Gastrocnemius medialis (tissue), 4 donors: ENCODE data around the gene NPR2. TPM values are rescaled to one million over a fixed set of nuclear protein-coding genes. Genes with fewer than 3 reads are reported as not detected.

Experiments
- ATAC-seq, 2 donors: fragments of 150-250 bp; one replicate each; pipeline ENCODE4 v1.9.1; 2016
- DNase-seq, 2 donors: peaks; one replicate each; pipeline ENCODE4 v3.0.0-alpha.2; 2019
- H3K27ac ChIP-seq, 4 donors: fragments of 200-600 bp; sonication (generic); 1 replicate in 1 of 4; 2 replicates in 3 of 4; pipeline ENCODE4 v1.5.1; 2016 to 2018; ENCODE audit warnings: mild to moderate bottlenecking in 2 of 4, moderate library complexity in 1 of 4
- H3K27me3 ChIP-seq, 3 donors: fragments of 200-600 bp; sonication (generic) in 2 of 3; 1 replicate in 1 of 3; 2 replicates in 2 of 3; pipeline versions ENCODE4 v1.5.1 to v1.6.0; 2016 to 2019; ENCODE audit warnings: mild to moderate bottlenecking in 1 of 3, moderate library complexity in 1 of 3
- H3K36me3 ChIP-seq, 2 donors: fragments of 200-600 bp; sonication (generic) in 1 of 2; one replicate each; pipeline ENCODE4 v1.5.1; 2017 to 2018
- H3K4me1 ChIP-seq, 2 donors: fragments of 200-600 bp; sonication (generic) in 1 of 2; one replicate each; pipeline ENCODE4 v1.5.1; 2016 to 2017; ENCODE audit warnings: mild to moderate bottlenecking in 2 of 2
- H3K4me3 ChIP-seq, 4 donors: fragments of 200-600 bp; sonication (generic) in 3 of 4; 1 replicate in 1 of 4; 2 replicates in 3 of 4; pipeline ENCODE4 v1.5.1; 2016 to 2019; ENCODE audit warnings: mild to moderate bottlenecking in 2 of 4
- H3K9me3 ChIP-seq, 3 donors: fragments of 200-600 bp; sonication (generic) in 2 of 3; 1 replicate in 1 of 3; 2 replicates in 2 of 3; pipeline ENCODE4 v1.5.1; 2016 to 2019
- POLR2A ChIP-seq, 2 donors: fragments of 450-650 bp; IDR thresholded peaks; one replicate each; pipeline ENCODE4 v1.6.1; 2017; ENCODE audit warnings: antibody characterized with exemption in 2 of 2, mild to moderate bottlenecking in 2 of 2, moderate library complexity in 2 of 2
- in situ Hi-C, 4 donors: fragments of 200-750 bp; cut with MboI; loops; one replicate each; pipeline versions ENCODE4 v1.15.0 to v1.8.0; 2017; ENCODE audit warnings: low sequenced_read_pairs in 4 of 4
- intact Hi-C: fragments of 100-400 bp; cut with DNase I; formaldehyde crosslinking; loops from one replicate; pipeline ENCODE4 v1.15.1; 2023; ENCODE audit warnings: low total_unique reads
- total RNA-seq, 4 donors: library from RNA; depleted of rRNA; stranded (reverse); fragments of >200 nt; gene quantifications; one replicate each; pipeline versions ENCODE4 v1.1.0 to v1.2.3, GENCODE V29; 2016
- TF ChIP-seq, protein P1 (sequence below), 5 experiments: fragments of 450-650 bp in 3 of 5; fragments of 200-600 bp in 2 of 5; sonication (generic) in 2 of 5; IDR thresholded peaks in 4 of 5; conservative IDR thresholded peaks in 1 of 5; 1 replicate in 4 of 5; 2 replicates in 1 of 5; pipeline ENCODE4 v1.5.1; 2016 to 2019; ENCODE audit warnings: antibody characterized with exemption in 5 of 5, mild to moderate bottlenecking in 3 of 5, moderate library complexity in 3 of 5

Gene NPR2
- total RNA-seq, 4 donors from 2014 or later, result 12.3 to 19.2 (median 16.3) TPM

DNA sequence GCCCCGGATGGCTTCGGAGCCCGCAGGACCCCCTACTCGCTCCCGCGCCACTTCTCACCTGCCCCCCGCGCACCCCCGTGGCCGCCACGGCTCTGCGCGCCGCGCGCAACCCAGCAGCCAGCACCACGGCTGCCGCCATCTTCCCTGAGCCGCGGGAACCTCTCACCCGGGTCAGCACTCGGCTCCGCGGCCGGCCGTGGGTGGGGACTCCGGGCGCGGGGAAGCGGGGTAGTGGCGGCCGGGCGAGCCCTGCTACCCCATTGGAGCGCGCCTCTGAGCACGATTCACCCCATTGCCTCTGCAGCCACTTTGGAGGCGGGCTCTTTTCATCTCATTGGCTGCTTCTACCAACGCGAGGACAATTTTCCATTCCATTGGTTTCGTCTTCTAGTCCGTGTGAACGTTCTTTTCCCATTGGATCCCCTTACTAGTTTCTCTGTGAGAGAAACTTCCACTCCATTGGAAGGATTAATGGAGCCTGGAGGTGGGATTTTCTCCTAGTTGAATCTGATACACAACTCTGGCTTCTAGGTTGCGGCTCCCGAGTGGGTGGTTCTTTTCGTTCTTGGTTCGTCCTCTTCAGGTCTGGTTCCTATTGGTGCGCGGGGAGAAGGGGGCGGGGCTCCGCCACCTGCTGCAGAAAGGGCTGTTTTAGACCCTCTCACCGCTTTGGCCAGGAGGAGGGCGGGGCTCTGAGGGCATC, 23.6 kb downstream of the NPR2 start, which contains the start of gene HINT2:
Gene HINT2 (minus strand): TSS at position 202 of the 703 bp plus-strand sequence. CDS start 63 bp downstream, at position 139.
- Histone ChIP-seq H3K27ac (peak within 1 kb of the TSS; percentile 95 to 98 (median 96)), H3K4me3 (peak within 1 kb of the TSS; percentile 78 to 93 (median 84)), H3K4me1 (peaks cover 30 to 34% of the 10 kb centered on the region in 2 donors), H3K9me3 (no peaks in the 10 kb centered on the region), H3K36me3 (peaks cover 0 to under 1% of the 10 kb centered on the region in 2 donors), H3K27me3 (no peaks in the 10 kb centered on the region)
- DNase-seq (peak; percentile 95 to 98), ATAC-seq (peak; percentile 87 to 95)
- TF ChIP-seq, protein P1, sequence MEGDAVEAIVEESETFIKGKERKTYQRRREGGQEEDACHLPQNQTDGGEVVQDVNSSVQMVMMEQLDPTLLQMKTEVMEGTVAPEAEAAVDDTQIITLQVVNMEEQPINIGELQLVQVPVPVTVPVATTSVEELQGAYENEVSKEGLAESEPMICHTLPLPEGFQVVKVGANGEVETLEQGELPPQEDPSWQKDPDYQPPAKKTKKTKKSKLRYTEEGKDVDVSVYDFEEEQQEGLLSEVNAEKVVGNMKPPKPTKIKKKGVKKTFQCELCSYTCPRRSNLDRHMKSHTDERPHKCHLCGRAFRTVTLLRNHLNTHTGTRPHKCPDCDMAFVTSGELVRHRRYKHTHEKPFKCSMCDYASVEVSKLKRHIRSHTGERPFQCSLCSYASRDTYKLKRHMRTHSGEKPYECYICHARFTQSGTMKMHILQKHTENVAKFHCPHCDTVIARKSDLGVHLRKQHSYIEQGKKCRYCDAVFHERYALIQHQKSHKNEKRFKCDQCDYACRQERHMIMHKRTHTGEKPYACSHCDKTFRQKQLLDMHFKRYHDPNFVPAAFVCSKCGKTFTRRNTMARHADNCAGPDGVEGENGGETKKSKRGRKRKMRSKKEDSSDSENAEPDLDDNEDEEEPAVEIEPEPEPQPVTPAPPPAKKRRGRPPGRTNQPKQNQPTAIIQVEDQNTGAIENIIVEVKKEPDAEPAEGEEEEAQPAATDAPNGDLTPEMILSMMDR (IDR thresholded peaks at IDR 0.05 in 4 of 5, conservative IDR thresholded peaks at IDR 0.05 in 1 of 5), result peak in 1 of 5 experiments; percentile 3
- TF ChIP-seq POLR2A (IDR thresholded peaks at IDR 0.05), result peak; percentile 92 to 94
- intact Hi-C loops, result loop anchor here (1.0 to 10.0 kb wide), 6 partner anchors 14 to 820 kb away; partner anchors contain the start of genes ATOSB, CCDC107, CREB3 and RMRP
- in situ Hi-C loops, result no loop called here

DNA sequence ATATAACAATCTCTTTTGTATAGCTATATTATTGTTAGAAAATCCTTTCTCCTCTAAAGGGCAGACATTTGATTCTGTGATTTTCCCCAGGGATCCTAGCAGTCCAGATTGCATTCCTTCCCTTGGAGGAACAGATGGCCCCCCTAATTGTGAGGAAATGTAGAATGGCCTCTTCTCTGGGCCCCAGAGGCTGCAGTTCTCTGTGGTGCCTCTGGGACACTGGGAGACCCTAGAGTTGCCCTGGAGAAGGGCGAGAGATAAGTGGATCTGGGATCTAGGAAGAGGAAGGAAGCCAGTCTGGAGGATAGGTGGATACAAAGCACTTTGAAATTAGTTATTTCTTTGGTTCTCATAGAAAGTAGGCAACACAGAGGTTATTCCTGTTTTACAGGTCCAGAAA, 25.3 kb downstream of the NPR2 start:
- DNase-seq, result no peak
- intact Hi-C loops, result loop anchor here (10.0 kb wide), 2 partner anchors 702 to 822 kb away; partner anchors contain the start of gene ATOSB
- ATAC-seq, result no peak
- no peak overlapping the region for H3K27ac ChIP-seq
- no peaks in the 10 kb centered on the region for H3K27me3 ChIP-seq
- H3K4me1 ChIP-seq, result peaks cover 20 to 24% of the 10 kb centered on the region in 2 donors
- H3K4me3 ChIP-seq, result no peak overlapping the region
- TF ChIP-seq, protein P1 (IDR thresholded peaks at IDR 0.05 in 4 of 5, conservative IDR thresholded peaks at IDR 0.05 in 1 of 5), result peak in 1 of 5 experiments; percentile 10
- no peak for TF ChIP-seq POLR2A (IDR thresholded peaks at IDR 0.05)
- no peaks in the 10 kb centered on the region for H3K36me3 ChIP-seq
- in situ Hi-C loops, result no loop called here
- H3K9me3 ChIP-seq, result no peaks in the 10 kb centered on the region

DNA sequence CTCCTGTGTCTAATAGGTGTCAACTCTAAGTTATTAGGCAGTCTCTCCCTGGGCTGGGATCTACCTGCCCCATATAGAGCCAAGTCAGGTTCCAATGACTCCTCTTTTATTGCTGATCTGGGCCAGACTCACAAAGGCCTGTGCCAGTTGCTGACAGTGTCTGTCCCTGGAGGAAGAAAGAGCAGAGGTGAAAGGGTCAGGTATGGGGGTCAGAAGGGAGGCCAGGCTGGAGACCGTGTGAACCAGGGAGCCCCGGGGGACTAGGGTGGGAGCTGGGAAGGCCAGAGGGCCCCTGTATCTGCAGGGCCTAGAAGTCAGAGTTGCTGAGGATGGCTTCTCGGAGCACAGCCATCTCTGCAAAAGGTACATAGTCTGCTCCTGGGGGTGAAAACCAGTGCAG, 26.9 kb downstream of the NPR2 start:
- in situ Hi-C loops, result no loop called here
- Histone ChIP-seq H3K4me1 (peaks cover 11 to 12% of the 10 kb centered on the region in 2 donors), H3K27ac (no peak overlapping the region), H3K36me3 (no peaks in the 10 kb centered on the region), H3K4me3 (no peak overlapping the region), H3K27me3 (no peaks in the 10 kb centered on the region), H3K9me3 (no peaks in the 10 kb centered on the region)
- DNase-seq, result no peak
- TF ChIP-seq POLR2A (IDR thresholded peaks at IDR 0.05), result no peak
- TF ChIP-seq, protein P1 (IDR thresholded peaks at IDR 0.05 in 4 of 5, conservative IDR thresholded peaks at IDR 0.05 in 1 of 5), result no peak
- intact Hi-C loops, result loop anchor here (10.0 kb wide), 2 partner anchors 704 to 824 kb away; partner anchors contain the start of gene ATOSB
- no peak for ATAC-seq

DNA sequence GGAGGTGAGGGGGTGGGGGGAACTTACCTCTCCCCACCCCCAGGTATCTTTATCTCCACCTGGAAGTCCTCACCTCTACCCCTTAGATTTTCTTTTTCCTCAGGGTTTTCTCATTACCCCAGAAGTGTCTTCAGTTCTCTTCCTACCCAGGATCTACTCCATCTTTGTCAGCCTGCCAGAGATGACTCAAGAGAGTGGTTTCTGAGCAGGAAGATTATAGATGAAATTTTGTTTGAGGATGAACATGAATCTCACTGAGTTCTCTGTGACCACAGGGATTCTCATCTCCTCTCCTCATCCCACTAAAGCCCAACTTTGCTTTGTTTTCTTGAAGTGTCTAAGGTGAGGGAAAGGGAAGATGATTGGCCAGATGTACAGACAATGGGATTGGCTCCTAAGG, 28.7 kb downstream of the NPR2 start:
- ATAC-seq (no peak), DNase-seq (no peak)
- TF ChIP-seq, protein P1 (IDR thresholded peaks at IDR 0.05 in 4 of 5, conservative IDR thresholded peaks at IDR 0.05 in 1 of 5), result no peak
- no peak for TF ChIP-seq POLR2A (IDR thresholded peaks at IDR 0.05)
- no peak overlapping the region for H3K4me3 ChIP-seq
- no peak overlapping the region for H3K27ac ChIP-seq
- H3K9me3 ChIP-seq, result no peaks in the 10 kb centered on the region
- H3K4me1 ChIP-seq, result no peaks in the 10 kb centered on the region
- in situ Hi-C loops (no loop called here), intact Hi-C loops (no loop called here)
- H3K36me3 ChIP-seq, result no peaks in the 10 kb centered on the region
- H3K27me3 ChIP-seq, result no peaks in the 10 kb centered on the region
